GM12873 (cell line): ENCODE results near the gene POLK.

Source experiments
- TF ChIP-seq, protein P1 (sequence below): IDR thresholded peaks from 2 replicates; pipeline ENCODE4 v1.5.1; 2012; ENCODE audit warnings: low read depth, mild to moderate bottlenecking, moderate library complexity, low read length, control low read depth; ENCODE audit not compliant: insufficient read depth; ENCODE audit errors: missing control alignments

Gene POLK

DNA sequence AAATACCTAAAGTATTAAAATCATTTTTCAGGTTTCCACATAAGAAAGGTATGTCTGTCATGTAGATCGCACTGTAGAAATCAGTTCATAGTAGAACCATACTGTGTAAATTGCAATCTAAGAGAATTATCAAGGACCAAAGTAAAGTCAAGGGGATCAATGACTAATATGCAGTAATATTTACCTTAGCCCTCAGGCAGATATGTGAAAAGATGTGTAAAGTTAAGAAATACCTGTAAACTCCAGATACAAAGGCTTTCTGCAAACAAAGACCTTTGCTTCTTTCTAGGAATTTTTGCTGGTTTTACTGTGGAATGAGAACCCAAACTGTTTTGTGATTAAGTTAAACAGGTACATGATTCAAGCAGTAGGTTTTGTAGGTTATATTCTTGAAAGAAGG is 11.6 kb downstream of the POLK start:
- TF ChIP-seq, protein P1, sequence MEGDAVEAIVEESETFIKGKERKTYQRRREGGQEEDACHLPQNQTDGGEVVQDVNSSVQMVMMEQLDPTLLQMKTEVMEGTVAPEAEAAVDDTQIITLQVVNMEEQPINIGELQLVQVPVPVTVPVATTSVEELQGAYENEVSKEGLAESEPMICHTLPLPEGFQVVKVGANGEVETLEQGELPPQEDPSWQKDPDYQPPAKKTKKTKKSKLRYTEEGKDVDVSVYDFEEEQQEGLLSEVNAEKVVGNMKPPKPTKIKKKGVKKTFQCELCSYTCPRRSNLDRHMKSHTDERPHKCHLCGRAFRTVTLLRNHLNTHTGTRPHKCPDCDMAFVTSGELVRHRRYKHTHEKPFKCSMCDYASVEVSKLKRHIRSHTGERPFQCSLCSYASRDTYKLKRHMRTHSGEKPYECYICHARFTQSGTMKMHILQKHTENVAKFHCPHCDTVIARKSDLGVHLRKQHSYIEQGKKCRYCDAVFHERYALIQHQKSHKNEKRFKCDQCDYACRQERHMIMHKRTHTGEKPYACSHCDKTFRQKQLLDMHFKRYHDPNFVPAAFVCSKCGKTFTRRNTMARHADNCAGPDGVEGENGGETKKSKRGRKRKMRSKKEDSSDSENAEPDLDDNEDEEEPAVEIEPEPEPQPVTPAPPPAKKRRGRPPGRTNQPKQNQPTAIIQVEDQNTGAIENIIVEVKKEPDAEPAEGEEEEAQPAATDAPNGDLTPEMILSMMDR, result no peak

DNA sequence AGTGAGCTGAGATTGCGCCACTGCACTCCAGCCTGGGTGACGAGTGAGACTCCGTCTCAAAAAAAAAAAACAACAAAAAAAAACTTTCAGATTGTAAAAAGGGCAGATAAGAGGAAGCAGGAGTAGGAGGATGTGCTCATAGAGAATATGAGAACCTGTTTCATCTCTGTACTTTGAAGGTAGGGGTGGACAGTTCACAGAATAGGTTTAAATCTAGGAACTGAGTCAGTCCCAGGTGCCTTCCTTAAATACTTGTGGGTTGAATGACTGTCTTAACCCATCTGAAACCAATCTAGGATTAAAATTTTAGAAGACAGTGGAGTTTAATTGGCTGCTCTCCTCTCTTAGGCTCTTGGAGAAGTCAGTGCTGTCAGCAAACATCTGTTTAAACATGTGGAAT is 12.4 kb downstream of the POLK start:
- TF ChIP-seq, protein P1, result no peak

DNA sequence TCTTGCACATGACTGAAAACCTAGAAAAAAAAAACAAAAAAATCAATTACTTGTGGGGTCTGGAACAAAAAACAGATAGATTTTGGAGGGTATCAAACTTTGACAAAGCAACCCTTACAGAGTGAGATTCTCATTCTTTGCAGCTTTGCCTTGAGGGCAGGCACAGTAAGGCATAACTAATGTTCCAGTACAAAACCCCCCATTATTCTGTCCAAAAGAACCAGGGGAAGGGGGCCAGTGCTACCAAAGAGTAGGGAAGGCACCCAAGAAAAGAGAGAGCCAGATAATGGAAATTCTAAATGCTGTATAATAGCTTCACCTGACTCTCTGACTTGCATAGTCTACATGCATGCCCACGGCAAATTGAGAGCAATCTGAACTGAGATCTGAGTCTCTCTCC is 12.9 kb downstream of the POLK start:
- TF ChIP-seq, protein P1, result no peak

DNA sequence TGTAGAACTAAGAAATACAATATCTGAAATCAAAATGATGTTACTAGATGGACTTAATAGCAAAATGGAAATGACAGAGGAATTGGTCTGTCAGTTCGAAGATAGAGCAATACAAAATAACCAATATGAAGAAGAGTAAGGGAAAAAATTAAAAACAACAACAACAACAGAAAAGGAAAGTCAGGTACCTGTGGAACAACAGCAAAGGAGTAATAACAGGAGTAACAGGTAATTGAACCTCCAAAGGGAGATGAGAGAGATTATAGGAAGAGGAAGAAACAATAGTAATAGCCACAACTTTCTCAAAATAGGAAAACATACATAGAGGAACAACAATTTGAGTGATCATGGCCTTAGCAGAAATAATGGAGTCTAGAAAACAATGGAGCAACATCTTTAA is 13.7 kb downstream of the POLK start:
- TF ChIP-seq, protein P1, result no peak

DNA sequence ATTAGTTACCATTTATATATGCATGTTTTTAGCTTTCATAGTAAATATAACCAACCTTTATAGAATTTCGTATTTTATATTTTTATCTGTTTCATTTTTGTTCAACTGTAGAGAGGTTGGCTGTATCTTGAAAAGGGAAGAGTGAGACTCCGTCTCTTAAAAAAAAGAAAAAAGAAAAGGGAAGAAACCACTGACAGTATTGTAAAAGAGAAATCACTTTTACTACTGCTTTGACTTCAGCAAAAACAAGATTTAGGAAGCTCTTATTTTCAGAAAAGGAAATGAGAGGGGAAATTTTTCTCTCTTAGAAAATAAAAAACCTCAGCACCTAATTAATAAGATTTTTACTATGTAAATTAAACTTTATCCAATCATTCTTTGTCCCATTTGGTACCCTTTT is 14.4 kb downstream of the POLK start:
- TF ChIP-seq, protein P1, result no peak

DNA sequence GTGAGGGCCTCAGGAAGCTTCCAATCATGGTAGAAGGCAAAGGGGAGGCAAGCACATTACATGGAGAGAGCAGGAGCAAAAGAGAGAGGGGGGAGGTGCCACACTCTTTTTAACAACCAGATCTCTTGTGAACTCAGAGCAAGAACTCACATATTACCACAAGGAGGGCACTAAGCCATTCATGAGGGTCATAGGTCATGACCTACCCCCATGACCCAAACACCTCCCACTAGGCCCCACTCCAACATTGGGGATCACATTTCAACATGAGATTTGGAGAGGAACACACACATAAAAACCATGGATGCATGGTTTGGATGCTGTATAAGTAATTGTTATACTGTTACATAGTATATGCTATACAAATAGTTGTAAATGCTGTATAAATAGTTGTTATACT is 17.5 kb downstream of the POLK start:
- TF ChIP-seq, protein P1, result no peak

DNA sequence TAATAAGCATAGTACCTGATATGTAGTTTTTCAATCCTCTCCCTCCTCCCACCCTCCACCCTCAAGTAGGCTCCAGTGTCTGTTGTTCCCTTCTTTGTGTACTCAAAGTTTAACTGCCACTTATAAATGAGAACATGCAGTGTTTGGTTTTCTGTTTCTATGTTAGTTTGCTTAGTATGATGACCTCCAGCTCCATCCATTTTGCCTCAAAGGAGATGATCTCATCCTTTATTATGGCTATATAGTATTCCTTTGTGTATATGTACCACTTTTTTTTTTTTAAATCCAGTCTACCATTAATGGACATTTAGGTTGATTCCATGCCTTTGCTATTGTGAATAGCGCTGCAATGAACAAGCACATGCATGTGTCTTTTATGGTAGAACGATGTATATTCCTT is 20.5 kb downstream of the POLK start:
- TF ChIP-seq, protein P1, result no peak
